SK-N-SH treated with all-trans-retinoic acid at 6 μM for 48 hours (cell line): ENCODE measurements around the gene CELA1.

Source experiments
- ATAC-seq: fragments of 200-7000 bp; cut with Tn5 transposase; 3 replicates; pipeline ENCODE4 v1.9.1; 2020; ENCODE audit warnings: mild to moderate bottlenecking, moderate library complexity
- ARNTL ChIP-seq: fragments of 450-650 bp; formaldehyde crosslinking; IDR thresholded peaks from 2 replicates; pipeline ENCODE4 v1.5.0; 2020; ENCODE audit warnings: low read depth, mild to moderate bottlenecking, moderate library complexity, borderline replicate concordance
- BACH2 ChIP-seq: fragments of 250-450 bp; sonication (Bioruptor Pico); IDR thresholded peaks from 2 replicates; pipeline ENCODE4 v1.9.0; 2021; ENCODE audit warnings: mild to moderate bottlenecking, borderline replicate concordance
- CSDC2 ChIP-seq: fragments of 250-450 bp; sonication (Bioruptor Pico); IDR thresholded peaks from 2 replicates; pipeline ENCODE4 v1.5.0; 2020; ENCODE audit warnings: mild to moderate bottlenecking, moderate library complexity
- ESRRG ChIP-seq: fragments of 250-450 bp; sonication (Bioruptor Pico); IDR thresholded peaks from 2 replicates; pipeline ENCODE4 v1.6.1; 2021; ENCODE audit warnings: mild to moderate bottlenecking
- GLIS3 ChIP-seq: fragments of 250-450 bp; sonication (Bioruptor Pico); IDR thresholded peaks from 2 replicates; pipeline ENCODE4 v1.5.0; 2020; ENCODE audit warnings: mild to moderate bottlenecking, moderate library complexity
- ISL1 ChIP-seq: fragments of 250-450 bp; sonication (Bioruptor Pico); IDR thresholded peaks from 2 replicates; pipeline ENCODE4 v2.1.2; 2022; ENCODE audit warnings: mild to moderate bottlenecking, moderate library complexity
- OSR1 ChIP-seq: fragments of 250-450 bp; sonication (Bioruptor Pico); IDR thresholded peaks from 2 replicates; pipeline ENCODE4 v1.8.0; 2022; ENCODE audit warnings: moderate library complexity, mild to moderate bottlenecking, inconsistent platforms
- PPARA ChIP-seq: fragments of 250-450 bp; sonication (Bioruptor Pico); IDR thresholded peaks from 2 replicates; pipeline ENCODE4 v1.5.0; 2020; ENCODE audit warnings: mild to moderate bottlenecking, borderline replicate concordance
- RARB ChIP-seq: fragments of 250-450 bp; sonication (Bioruptor Pico); IDR thresholded peaks from 2 replicates; pipeline ENCODE4 v1.8.0; 2021; ENCODE audit warnings: mild to moderate bottlenecking, moderate library complexity
- SNAI2 ChIP-seq: fragments of 250-450 bp; sonication (Bioruptor Pico); IDR thresholded peaks from 2 replicates; pipeline ENCODE4 v1.5.0; 2020; ENCODE audit warnings: mild to moderate bottlenecking, moderate library complexity
- TCF4 ChIP-seq: fragments of 250-450 bp; sonication (Bioruptor Pico); IDR thresholded peaks from 2 replicates; pipeline ENCODE4 v1.8.0; 2021; ENCODE audit warnings: mild to moderate bottlenecking, moderate library complexity, borderline replicate concordance
- TOX ChIP-seq: fragments of 250-450 bp; sonication (Bioruptor Pico); IDR thresholded peaks from 2 replicates; pipeline ENCODE4 v1.8.0; 2021; ENCODE audit warnings: mild to moderate bottlenecking, moderate library complexity, borderline replicate concordance
- ZC3H10 ChIP-seq: fragments of 250-450 bp; sonication (Bioruptor Pico); IDR thresholded peaks from 2 replicates; pipeline ENCODE4 v1.5.1; 2021; ENCODE audit warnings: mild to moderate bottlenecking, moderate library complexity
- ZFP3 ChIP-seq: fragments of 250-450 bp; sonication (Bioruptor Pico); IDR thresholded peaks from 2 replicates; pipeline ENCODE4 v1.5.0; 2020; ENCODE audit warnings: mild to moderate bottlenecking, moderate library complexity
- ZFP30 ChIP-seq: fragments of 450-650 bp; formaldehyde crosslinking; IDR thresholded peaks from 2 replicates; pipeline ENCODE4 v1.5.0; 2022; ENCODE audit warnings: mild to moderate bottlenecking, moderate library complexity
- ZNF565 ChIP-seq: fragments of 450-650 bp; formaldehyde crosslinking; conservative IDR thresholded peaks from 2 replicates; pipeline ENCODE4 v1.5.0; 2020; ENCODE audit warnings: low read depth, mild to moderate bottlenecking, moderate library complexity
- ZNF70 ChIP-seq: fragments of 450-650 bp; formaldehyde crosslinking; IDR thresholded peaks from 2 replicates; pipeline ENCODE4 v1.5.0; 2020; ENCODE audit warnings: mild to moderate bottlenecking, moderate library complexity
- ZNF8 ChIP-seq: fragments of 450-650 bp; formaldehyde crosslinking; IDR thresholded peaks from 2 replicates; pipeline ENCODE4 v1.5.0; 2020; ENCODE audit warnings: mild to moderate bottlenecking, moderate library complexity
- TF ChIP-seq, protein P1 (sequence below): fragments of 250-450 bp; sonication (Bioruptor Pico); IDR thresholded peaks from 2 replicates; pipeline ENCODE4 v1.5.0; 2020; ENCODE audit warnings: mild to moderate bottlenecking, moderate library complexity
- TF ChIP-seq, protein P2 (sequence below): fragments of 250-450 bp; sonication (Bioruptor Pico); IDR thresholded peaks from 2 replicates; pipeline ENCODE4 v1.8.0; 2021; ENCODE audit warnings: low read depth, mild to moderate bottlenecking, moderate library complexity, borderline replicate concordance
- TF ChIP-seq, protein P3 (sequence below): fragments of 250-450 bp; sonication (Bioruptor Pico); IDR thresholded peaks from 2 replicates; pipeline ENCODE4 v1.5.1; 2021; ENCODE audit warnings: mild to moderate bottlenecking, moderate library complexity
- TF ChIP-seq, protein P4 (sequence below): fragments of 250-450 bp; sonication (Bioruptor Pico); IDR thresholded peaks from 2 replicates; pipeline ENCODE4 v1.5.1; 2020; ENCODE audit warnings: low read depth, mild to moderate bottlenecking, moderate library complexity
- TF ChIP-seq, protein P5 (sequence below): fragments of 250-450 bp; sonication (Bioruptor Pico); IDR thresholded peaks from 2 replicates; pipeline ENCODE4 v1.8.0; 2020; ENCODE audit warnings: mild to moderate bottlenecking, moderate library complexity, borderline replicate concordance

CELA1 gene

DNA sequence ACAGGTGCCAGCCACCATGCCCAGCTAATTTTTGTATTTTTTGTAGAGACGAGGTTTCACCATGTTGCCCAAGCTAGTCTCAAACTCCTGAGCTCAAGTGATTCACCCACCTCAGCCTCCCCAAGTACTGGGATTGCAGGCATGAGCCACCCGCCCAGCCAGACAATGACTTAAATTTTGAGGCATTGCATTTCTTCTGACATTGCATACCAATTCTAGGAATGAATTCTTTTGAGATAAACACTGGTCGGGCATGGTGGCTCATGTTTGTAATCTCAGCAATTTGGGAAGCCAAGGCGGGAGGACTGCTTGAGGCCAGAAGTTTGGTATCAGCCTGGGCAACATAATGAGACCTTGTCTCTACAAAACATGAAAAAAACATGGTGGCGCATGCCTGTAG lies 2.5 kb upstream of the CELA1 start:
- TF ChIP-seq ESRRG (CRISPR knock-in tag) (no peak), ZNF8 (no peak), ARNTL (no peak), GLIS3 (CRISPR knock-in tag) (no peak), ZNF565 (CRISPR knock-in tag) (no peak), OSR1 (no peak), ISL1 (CRISPR knock-in tag) (no peak), ZFP30 (CRISPR knock-in tag) (no peak), ZFP3 (no peak), TOX (CRISPR knock-in tag) (no peak), ZC3H10 (no peak), PPARA (CRISPR knock-in tag) (no peak), TCF4 (no peak)
- TF ChIP-seq, protein P1, sequence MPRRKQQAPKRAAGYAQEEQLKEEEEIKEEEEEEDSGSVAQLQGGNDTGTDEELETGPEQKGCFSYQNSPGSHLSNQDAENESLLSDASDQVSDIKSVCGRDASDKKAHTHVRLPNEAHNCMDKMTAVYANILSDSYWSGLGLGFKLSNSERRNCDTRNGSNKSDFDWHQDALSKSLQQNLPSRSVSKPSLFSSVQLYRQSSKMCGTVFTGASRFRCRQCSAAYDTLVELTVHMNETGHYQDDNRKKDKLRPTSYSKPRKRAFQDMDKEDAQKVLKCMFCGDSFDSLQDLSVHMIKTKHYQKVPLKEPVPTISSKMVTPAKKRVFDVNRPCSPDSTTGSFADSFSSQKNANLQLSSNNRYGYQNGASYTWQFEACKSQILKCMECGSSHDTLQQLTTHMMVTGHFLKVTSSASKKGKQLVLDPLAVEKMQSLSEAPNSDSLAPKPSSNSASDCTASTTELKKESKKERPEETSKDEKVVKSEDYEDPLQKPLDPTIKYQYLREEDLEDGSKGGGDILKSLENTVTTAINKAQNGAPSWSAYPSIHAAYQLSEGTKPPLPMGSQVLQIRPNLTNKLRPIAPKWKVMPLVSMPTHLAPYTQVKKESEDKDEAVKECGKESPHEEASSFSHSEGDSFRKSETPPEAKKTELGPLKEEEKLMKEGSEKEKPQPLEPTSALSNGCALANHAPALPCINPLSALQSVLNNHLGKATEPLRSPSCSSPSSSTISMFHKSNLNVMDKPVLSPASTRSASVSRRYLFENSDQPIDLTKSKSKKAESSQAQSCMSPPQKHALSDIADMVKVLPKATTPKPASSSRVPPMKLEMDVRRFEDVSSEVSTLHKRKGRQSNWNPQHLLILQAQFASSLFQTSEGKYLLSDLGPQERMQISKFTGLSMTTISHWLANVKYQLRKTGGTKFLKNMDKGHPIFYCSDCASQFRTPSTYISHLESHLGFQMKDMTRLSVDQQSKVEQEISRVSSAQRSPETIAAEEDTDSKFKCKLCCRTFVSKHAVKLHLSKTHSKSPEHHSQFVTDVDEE (CRISPR knock-in tag): no peak
- TF ChIP-seq, protein P2, sequence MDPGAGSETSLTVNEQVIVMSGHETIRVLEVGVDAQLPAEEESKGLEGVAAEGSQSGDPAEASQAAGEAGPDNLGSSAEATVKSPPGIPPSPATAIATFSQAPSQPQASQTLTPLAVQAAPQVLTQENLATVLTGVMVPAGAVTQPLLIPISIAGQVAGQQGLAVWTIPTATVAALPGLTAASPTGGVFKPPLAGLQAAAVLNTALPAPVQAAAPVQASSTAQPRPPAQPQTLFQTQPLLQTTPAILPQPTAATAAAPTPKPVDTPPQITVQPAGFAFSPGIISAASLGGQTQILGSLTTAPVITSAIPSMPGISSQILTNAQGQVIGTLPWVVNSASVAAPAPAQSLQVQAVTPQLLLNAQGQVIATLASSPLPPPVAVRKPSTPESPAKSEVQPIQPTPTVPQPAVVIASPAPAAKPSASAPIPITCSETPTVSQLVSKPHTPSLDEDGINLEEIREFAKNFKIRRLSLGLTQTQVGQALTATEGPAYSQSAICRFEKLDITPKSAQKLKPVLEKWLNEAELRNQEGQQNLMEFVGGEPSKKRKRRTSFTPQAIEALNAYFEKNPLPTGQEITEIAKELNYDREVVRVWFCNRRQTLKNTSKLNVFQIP: no peak
- TF ChIP-seq, protein P3, sequence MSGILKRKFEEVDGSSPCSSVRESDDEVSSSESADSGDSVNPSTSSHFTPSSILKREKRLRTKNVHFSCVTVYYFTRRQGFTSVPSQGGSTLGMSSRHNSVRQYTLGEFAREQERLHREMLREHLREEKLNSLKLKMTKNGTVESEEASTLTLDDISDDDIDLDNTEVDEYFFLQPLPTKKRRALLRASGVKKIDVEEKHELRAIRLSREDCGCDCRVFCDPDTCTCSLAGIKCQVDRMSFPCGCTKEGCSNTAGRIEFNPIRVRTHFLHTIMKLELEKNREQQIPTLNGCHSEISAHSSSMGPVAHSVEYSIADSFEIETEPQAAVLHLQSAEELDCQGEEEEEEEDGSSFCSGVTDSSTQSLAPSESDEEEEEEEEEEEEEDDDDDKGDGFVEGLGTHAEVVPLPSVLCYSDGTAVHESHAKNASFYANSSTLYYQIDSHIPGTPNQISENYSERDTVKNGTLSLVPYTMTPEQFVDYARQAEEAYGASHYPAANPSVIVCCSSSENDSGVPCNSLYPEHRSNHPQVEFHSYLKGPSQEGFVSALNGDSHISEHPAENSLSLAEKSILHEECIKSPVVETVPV (CRISPR knock-in tag): no peak
- ATAC-seq: no peak

DNA sequence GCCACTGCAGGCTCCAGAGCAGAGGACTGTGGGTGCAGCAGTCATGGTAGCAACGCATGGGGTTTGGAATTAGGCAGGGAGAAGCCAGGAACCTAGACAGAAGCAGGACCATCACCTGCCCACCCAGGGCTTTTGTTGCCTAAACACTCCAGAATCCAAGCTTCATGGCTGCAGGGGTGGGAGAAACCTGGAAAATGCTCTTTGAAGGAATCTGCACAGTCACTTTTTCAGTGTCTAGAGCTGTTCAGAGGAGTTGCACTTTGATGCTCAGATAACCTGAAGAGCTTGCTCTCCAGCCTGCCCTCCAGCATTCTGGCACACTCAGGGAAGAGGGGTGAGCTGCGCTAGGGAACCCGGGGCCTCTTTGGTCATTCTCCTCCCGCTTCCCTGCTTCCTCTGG lies 1.6 kb upstream of the CELA1 start:
- TF ChIP-seq ZC3H10 (no peak), ISL1 (CRISPR knock-in tag) (no peak), BACH2 (CRISPR knock-in tag) (no peak), ZFP30 (CRISPR knock-in tag) (no peak), RARB (CRISPR knock-in tag) (no peak), PPARA (CRISPR knock-in tag) (no peak), TOX (CRISPR knock-in tag) (no peak), CSDC2 (CRISPR knock-in tag) (no peak), ZFP3 (no peak), ZNF565 (CRISPR knock-in tag) (no peak), TCF4 (no peak), ZNF8 (no peak), OSR1 (no peak)
- TF ChIP-seq, protein P1 (CRISPR knock-in tag): no peak
- TF ChIP-seq, all 23 proteins: peak for 0
- no peak for ATAC-seq

DNA sequence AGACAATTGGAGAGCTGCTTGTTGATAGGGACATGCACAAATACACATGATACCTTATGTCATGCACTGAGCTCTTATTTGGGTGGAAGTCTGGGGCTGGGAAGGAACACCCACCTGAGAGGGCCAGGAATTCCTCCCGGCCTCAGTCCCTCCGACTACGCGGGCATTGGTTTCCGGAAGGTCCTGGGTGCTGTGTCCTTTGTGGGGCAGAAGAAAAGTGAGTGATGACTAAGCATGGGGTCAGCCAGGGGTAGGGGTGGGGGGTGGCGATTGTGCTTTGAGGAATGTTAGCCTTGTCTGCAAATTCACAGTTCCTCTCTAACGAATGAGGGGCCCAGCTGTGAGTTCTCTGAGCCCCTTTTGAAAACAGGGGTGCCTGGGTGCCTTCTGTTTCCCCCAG lies 798 bp downstream of the CELA1 start:
- ATAC-seq: peak; percentile 9; the same call in 1 of the 3 replicates
- TF ChIP-seq, protein P4, sequence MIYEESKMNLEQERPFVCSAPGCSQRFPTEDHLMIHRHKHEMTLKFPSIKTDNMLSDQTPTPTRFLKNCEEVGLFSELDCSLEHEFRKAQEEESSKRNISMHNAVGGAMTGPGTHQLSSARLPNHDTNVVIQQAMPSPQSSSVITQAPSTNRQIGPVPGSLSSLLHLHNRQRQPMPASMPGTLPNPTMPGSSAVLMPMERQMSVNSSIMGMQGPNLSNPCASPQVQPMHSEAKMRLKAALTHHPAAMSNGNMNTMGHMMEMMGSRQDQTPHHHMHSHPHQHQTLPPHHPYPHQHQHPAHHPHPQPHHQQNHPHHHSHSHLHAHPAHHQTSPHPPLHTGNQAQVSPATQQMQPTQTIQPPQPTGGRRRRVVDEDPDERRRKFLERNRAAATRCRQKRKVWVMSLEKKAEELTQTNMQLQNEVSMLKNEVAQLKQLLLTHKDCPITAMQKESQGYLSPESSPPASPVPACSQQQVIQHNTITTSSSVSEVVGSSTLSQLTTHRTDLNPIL (CRISPR knock-in tag): no peak
- TF ChIP-seq TOX (CRISPR knock-in tag) (no peak), ZFP30 (CRISPR knock-in tag) (no peak), PPARA (CRISPR knock-in tag) (no peak), SNAI2 (CRISPR knock-in tag) (no peak), ARNTL (no peak), TCF4 (no peak), ISL1 (CRISPR knock-in tag) (no peak), ZNF70 (no peak)
- TF ChIP-seq, protein P2: no peak
- TF ChIP-seq, protein P5, sequence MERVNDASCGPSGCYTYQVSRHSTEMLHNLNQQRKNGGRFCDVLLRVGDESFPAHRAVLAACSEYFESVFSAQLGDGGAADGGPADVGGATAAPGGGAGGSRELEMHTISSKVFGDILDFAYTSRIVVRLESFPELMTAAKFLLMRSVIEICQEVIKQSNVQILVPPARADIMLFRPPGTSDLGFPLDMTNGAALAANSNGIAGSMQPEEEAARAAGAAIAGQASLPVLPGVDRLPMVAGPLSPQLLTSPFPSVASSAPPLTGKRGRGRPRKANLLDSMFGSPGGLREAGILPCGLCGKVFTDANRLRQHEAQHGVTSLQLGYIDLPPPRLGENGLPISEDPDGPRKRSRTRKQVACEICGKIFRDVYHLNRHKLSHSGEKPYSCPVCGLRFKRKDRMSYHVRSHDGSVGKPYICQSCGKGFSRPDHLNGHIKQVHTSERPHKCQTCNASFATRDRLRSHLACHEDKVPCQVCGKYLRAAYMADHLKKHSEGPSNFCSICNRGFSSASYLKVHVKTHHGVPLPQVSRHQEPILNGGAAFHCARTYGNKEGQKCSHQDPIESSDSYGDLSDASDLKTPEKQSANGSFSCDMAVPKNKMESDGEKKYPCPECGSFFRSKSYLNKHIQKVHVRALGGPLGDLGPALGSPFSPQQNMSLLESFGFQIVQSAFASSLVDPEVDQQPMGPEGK (CRISPR knock-in tag): no peak
